ENCODE results near the gene TTC33.
A peak's percentile ranks its signal among the peaks of the same experiment; 100 is the strongest.
"Not testable (repeated sequence)": the region's sequence is repeated elsewhere in the genome, so short reads cannot be mapped to it uniquely, and the experiment has no call there.

TTC33 gene

GRCh38 chr5:40755407-40756365 is at the start of gene TTC33:
TTC33 (minus strand) TSS chr5:40755961; CDS start chr5:40747018, 8,943 bp downstream.
- DNase-seq = peak; percentile 96

DNA sequence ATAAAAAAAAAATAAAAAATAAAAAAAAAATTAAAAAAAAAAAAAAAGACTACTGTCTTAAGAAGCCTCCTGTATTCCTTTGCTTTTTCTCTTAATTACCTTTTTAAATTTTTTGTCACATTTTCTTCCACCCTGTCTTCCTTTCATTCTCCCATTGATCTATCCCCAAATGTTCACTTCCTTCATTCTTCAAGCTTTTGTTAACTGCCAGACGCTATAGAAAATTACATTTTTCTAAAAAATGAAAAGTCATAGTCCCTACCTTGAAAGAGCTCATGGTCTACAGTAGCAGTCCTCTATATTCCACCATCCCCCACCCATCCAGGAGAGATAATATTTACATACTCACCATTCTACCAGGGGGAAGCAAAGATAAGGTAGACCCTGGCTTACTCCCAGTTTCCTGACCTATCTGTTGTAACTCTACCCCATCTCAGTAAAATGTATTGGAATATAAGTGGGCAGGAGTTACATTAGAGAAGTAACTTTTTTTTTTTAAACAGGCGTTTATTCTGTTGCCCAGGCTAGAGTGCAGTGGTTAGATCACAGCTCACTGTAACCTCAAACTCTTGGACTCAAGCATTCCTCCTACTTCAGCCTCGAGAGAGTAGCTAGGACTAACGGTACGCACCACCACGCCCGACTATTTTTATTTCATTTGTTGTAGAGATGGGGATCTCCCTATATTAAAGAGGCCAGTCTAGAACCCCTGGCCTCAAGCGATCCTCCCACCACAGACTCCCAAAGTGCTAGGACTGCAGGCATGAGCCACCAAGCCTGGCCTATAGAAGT is 46.2 kb upstream of the TTC33 start:
- no peak for DNase-seq

- DNase-seq = no peak
These were observed 43.5 kb upstream of the TTC33 start for GRCh38 chr5:40799258-40799657.

DNA sequence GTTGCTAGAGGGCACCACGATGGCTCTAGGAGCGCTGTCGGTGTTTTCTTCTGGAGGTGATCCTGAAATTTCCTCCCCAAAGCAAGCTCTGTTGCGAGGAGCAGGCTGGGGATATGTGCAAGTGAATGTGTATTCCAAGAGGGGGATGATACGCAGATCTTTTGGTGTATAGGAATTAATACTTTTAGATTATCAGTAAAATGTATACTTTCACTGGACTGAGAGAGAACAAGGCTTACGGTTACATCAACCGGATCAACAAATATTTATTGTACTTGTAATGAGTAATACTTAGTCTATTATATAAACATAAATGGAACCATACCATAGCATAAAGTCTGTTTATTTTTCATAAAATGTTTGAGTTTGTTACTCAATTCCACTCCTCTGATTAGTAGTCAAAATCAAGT is 43.0 kb upstream of the TTC33 start:
- DNase-seq = no peak

- peak; percentile 88 for DNase-seq
These were observed 42.4 kb upstream of the TTC33 start, which contains the start of gene PRKAA1 for GRCh38 chr5:40798012-40798800. PRKAA1 (minus strand) TSS chr5:40798374; CDS start chr5:40798189, 185 bp downstream.

DNA sequence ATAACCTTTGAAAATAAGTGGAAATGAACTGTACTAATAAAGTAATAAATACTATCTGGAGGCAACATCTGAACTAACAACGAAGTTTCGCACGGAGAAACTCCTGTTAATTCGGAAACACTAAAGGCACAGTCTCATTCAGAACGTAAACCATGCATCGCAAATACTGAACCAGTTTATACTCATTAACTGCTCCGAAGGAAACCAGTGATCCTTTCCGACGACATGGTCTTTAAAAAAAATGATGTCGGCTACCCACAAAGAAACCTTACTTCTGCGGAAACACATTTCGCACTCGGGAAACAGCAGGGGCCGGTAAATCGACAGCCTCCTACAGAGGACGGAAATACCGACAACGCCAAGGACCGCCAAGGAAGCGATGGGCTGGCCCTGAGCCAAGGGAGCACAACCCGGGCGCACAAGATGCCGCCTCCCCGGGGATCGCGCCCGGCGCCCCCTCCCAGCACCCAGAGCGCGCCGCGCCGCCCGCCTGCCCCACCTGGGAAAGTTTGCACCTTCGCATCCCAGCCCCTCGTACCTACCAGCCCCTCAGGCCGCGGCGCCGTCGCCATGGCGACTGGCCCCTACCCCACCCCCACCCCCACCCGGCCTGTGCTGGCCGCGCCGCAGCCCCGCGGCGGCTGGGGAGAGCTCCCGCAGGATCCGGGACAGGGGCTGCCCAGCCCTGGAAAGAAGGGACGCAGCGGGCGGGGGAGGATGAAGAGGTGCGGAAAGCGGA is 41.7 kb upstream of the TTC33 start:
- DNase-seq = peak; percentile 83

GRCh38 chr5:40796487-40796889 is 40.7 kb upstream of the TTC33 start:
- no peak for DNase-seq

GRCh38 chr5:40794877-40795276 is 39.1 kb upstream of the TTC33 start:
- DNase-seq = not testable (repeated sequence)

DNA sequence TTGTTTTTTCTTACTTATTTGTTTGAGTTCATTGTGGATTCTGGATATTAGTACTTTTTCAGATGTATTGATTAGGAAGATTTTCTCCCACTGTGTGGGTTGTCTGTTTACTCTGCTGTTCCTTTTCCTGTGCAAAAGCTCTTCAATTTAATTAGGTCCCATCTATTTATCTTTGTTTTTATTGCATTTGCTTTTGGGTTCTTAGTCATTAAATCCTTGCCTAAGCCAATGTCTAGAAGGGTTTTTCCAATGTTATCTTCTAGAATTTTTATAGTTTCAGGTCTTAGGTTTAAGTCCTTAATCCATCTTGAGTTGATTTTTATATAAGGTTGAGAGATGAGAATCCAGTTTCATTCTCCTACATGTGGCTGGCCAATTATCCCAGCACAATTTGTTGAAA is 38.6 kb upstream of the TTC33 start:
- not testable (repeated sequence) for DNase-seq

DNA sequence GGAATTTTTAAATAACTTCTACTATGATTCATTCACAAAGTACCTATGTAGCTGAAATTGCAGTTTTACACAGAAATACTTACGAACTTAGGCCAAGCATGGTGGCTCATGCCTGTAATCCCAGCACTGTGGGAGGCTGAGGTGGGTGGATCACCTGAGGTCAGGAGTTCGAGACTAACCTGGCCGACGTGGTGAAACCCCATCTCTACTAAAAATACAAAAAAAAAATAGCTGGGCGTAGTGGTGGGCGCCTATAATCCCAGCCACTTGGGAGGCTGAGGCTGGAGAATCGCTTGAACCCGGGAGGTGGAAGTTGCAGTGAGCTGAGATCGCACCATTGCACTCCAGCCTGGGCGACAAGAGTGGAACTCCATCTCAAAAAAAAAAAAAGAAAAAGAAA is 36.9 kb upstream of the TTC33 start:
- not testable (repeated sequence) for DNase-seq

- no peak for DNase-seq
These were observed 36.0 kb upstream of the TTC33 start for GRCh38 chr5:40791715-40792139.

DNA sequence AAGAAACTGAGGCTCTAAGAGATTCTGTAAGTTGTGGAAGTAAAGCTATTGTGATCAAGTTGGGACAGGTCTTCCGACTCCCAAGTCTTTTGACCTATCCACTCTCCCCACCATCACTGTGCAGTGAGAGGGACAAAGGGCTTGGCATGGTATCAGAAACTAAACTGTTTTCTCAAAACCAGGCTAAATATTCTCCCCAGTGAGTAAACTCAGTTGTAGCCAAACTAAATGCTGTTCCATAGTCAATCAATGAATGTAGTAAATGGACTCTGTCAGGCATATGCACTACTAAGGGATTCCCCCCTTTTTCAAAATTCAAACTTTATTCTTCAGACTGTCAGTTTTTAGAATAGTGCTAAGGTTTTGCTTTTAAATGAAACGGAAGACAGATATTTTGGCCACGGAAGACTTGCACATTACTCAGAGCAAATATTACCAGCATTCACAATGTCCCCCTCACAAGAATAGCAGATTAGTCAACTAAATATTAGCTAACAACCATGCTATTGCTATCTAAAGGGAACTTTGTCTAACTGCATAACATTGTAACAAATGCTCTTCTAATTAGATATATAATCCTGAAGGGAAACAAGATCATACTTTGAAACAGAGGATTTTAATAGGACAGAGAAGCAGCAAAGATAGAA is 35.3 kb upstream of the TTC33 start:
- DNase-seq = no peak

- not testable (repeated sequence) for DNase-seq
These were observed 33.2 kb upstream of the TTC33 start for GRCh38 chr5:40788941-40789340.

GRCh38 chr5:40787986-40788385 is 32.2 kb upstream of the TTC33 start:
- no peak for DNase-seq

DNA sequence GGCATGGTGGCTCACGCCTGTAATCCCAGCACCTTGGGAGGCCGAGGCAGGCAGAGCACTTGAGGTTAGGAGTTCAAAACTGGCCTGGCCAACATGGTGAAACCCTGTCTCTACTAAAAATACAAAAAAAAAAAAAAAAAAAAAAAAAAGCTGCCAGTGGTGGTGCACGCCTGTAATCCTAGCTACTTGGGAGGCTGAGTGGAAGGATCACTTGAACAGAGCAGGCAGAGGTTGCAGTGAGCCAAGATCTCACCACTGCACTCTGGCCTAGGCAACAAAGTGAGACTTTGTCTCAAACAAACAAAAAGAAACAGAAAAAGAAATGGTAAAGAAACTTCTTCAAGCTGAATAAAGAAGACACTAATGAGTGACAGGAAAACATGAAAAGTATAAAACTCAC is 30.9 kb upstream of the TTC33 start:
- not testable (repeated sequence) for DNase-seq

GRCh38 chr5:40784916-40785315 is 29.2 kb upstream of the TTC33 start:
- no peak for DNase-seq

GRCh38 chr5:40784027-40784653 is 28.4 kb upstream of the TTC33 start:
- DNase-seq = no peak

GRCh38 chr5:40781843-40782409 is 26.2 kb upstream of the TTC33 start:
- no peak for DNase-seq

DNA sequence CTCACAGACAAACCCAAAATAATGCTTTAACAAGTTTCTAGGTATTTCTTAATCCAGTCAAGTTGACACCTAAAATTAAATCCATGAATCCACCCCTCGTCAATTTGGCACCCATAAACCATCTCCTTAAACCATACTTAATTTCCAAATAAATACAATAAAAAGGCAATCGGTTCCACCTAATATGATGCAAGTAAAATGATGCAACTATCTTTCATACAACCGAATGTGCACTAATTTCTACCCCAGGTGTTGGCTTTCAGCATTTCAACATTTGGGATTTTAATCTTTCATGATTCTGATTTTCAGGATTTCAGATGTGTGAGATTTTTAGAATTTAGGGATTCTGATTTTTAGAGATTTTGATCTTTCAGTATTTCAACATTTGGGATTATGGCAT is 25.1 kb upstream of the TTC33 start:
- DNase-seq = no peak

DNA sequence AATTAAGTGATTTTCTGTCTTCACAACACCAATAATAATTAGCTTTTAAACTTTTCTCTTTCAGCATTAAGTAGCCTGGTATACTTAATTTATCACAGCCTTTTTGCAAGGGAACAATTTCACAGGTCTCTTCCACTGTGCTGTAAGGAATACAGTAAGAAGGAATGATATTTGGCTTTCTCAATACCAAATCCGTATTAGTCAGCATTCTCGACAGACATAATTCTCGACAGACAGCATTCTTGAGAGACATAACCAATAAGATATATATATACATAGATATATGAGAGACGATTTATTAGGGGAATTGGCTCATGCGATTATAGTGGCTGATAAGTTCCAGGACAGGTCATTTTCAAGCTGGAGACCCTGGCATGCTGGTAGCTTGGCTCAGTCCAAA is 24.4 kb upstream of the TTC33 start:
- DNase-seq = no peak

DNA sequence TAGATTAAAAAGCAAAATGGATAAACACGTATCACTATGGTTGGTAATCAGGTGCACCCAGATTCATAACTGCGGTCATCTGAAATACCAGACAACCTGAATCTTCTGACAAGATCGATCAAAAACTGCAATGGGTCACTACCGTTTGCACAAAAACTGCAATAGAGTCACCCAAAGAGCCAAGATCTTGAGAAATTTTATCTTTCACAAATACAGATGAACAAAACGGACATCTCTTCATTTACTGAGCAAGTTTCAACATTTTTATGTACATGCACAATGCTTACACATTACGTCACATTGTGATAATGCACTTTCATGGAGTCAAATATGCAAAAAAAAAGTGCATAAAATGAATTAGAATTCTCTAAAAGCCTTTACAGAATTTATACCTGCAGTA is 23.8 kb upstream of the TTC33 start:
- DNase-seq = no peak

Data from stimulated activated CD8-positive, alpha-beta memory T cell treated with anti-CD3 and anti-CD28 coated beads, Interleukin-4, amount 100 ng/mL, for 48 hours (primary cell).